Pulmonary artery endothelial cell (primary cell): ENCODE measurements around the gene B4GALT1. TPM values are rescaled to one million over a fixed set of nuclear protein-coding genes. Genes with fewer than 3 reads are reported as not detected.

Experiments used
- DNase-seq: peaks from one replicate; pipeline ENCODE4 v3.0.0-alpha.2; 2011; ENCODE audit warnings: low read depth, low spot score
- total RNA-seq: library from RNA; depleted of rRNA; stranded (reverse); fragments of >200 nt; gene quantifications from 2 replicates; pipeline ENCODE4 v1.2.3, GENCODE V29; 2014

Gene B4GALT1, protein sequence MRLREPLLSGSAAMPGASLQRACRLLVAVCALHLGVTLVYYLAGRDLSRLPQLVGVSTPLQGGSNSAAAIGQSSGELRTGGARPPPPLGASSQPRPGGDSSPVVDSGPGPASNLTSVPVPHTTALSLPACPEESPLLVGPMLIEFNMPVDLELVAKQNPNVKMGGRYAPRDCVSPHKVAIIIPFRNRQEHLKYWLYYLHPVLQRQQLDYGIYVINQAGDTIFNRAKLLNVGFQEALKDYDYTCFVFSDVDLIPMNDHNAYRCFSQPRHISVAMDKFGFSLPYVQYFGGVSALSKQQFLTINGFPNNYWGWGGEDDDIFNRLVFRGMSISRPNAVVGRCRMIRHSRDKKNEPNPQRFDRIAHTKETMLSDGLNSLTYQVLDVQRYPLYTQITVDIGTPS
- 15.5 and 19.2 TPM in 2 replicates for total RNA-seq

DNA sequence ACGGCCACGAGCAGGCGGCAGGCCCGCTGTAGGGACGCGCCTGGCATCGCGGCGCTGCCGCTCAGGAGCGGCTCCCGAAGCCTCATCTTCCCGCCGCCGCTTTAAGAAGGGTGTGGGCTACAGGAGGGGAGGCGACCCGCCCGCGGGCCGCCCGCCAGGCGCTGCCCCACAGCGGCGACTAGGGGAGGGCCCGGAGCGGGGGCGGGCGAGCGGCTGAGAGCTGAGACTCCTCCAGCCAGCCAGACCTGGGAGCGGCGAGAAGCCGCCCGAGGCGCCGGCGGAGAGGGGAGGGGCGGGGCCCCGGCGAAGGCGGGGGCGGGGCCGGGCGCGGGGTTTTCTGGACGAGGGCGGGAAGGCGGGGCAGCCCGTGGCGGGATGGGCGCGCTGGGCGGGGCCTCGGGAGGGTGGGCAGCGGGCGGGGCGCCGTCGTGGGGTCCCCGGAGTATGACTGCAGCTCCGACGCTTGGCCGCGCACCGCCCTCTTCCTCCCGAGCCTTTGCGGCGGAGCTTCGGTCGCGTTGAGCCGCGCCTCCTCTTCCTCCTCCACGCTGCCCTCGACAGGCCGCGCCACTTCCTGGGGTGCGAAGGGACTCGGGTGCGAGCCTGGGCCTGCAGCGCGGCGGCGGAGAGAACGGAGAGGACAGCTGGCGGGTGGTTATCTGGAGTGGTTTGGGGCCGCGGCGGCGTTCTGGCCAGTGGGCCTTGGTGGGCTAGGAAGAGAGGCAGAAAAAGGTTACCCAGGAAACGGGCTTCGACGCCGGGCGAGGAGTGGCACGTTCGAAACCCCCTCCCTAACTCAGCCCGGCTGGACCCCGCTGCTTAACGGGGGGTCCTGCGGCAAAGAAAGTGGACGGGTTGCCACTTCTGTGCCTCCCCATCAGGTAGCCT lies at the start of gene B4GALT1:
Gene B4GALT1 (minus strand): TSS at position 253 of the 888 bp plus-strand sequence. CDS start 167 bp downstream, at position 86.
- DNase-seq, result peak; percentile 69

DNA sequence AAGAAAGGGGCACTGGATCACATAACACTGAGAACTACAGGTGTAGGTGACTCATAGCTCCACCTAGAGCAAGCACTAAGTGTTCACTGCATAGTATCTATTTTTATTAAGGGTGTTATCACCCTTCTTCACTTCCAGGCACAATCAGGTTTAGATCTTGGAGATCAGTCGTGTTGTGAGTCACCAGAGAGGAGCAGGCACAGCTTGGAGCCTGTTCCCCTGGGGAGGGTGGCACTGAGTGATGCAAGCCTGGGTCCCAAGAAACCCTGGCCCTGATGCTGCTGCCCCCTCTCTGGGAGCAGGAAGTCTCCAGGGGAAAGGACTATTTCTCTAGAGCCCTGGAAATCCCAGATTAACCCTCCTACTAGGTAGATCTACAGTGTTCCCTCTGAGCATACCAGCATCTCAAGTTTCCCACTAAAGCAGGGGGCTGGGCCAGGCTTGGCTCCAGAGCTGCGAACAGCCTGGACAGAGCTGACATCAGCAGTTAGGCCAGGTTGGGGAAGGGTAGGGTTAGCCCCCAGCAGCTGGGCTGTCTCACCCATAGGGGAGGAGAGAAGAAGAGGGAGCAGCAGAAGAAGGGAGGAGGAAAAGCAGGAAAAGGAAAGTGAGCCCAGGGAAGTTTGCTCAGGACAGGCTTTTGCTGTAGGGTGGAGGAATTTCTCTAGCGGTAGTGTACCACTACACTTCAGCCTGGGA lies 44.7 kb upstream of the B4GALT1 start:
- DNase-seq, result no peak

DNA sequence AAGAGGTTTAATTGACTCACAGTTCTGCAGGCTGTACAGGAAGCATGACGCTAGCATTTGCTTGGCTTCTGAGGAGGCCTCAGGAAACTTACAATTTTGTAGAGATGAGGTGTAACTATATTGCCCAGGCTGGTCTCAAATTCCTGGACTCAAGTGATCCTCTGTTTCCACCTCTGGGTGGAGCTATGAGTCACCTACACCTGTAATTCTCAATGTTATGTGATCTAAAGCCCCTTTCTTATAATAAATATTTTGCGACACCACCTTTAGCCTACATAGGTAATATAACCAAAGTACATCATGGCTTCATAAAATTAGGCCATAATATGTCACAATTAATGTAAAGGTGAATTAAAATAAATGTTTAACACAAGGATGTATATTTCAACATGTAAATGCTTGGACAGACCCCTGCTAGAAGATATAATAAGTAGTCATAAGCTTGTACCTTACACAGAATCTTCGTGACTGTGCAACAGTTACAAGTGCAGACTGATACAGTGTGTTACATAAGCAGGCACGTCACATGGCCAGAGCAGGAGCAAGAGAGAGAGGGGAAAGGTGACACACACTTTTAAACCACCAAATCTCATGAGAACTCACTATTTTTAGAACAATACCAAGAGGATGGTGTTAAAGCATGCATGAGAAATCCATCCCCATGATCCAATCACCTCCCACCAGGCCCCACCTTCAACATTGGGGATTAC lies 43.0 kb upstream of the B4GALT1 start:
- no peak for DNase-seq

- no peak for DNase-seq
These were observed 42.3 kb upstream of the B4GALT1 start for GRCh38 chr9:33209394-33209793.

DNA sequence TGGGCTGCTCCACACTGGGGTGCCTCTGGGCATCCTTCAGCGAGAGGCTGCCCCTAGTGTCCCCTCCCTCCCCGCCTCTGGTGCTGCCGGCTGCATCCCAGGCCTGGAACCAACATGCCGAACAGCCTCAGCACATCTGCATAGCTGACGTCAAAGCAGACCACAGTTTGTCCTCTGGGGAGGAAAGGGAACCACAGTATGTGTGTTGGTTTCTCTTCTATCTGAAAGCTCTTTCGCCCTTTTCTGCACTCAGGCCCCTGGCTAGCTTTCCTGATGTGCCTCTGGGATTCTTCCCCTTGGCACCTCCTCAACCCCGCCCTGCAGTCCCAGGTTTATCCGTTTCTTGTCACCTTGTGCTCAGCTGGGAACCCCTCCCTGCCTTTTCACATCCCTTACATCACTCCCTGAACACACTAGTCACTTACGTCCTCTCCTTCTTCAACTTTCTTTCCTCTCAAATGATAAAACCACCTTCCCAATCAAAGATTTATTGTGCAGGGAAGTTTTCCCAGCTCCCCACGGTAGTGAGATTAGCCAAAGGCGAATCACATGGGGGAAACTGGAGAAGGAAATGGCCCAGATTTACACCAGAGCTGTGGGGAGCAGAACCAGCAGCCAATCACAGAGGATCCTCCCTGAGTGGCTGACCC lies 35.5 kb upstream of the B4GALT1 start:
- no peak for DNase-seq

GRCh38 chr9:33202018-33202417 lies 34.9 kb upstream of the B4GALT1 start:
- no peak for DNase-seq

GRCh38 chr9:33198165-33198564 lies 31.0 kb upstream of the B4GALT1 start:
- no peak for DNase-seq

- no peak for DNase-seq
These were observed 30.4 kb upstream of the B4GALT1 start for GRCh38 chr9:33197279-33198152.

GRCh38 chr9:33196736-33197135 lies 29.6 kb upstream of the B4GALT1 start:
- no peak for DNase-seq

DNA sequence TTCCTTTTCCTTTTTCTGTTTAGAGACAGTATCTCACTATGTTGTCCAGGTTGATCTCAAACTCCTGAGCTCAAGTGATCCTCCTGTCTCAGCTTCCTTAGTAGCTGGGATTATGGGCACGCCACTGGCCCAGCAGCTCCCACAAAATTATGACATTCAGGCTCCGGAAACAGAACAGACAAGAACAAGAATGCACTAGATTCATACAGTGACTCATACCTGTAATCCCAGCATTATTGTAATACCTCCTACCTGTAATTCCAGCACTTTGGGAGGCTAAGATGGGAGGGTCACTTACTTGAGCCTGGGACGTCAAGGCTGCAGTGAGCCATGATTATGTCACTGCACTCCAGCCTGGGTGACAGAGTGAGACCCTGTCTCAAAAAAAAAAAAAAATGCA lies 26.7 kb upstream of the B4GALT1 start:
- no peak for DNase-seq

GRCh38 chr9:33192493-33193255 lies 25.5 kb upstream of the B4GALT1 start:
- DNase-seq, result no peak

DNA sequence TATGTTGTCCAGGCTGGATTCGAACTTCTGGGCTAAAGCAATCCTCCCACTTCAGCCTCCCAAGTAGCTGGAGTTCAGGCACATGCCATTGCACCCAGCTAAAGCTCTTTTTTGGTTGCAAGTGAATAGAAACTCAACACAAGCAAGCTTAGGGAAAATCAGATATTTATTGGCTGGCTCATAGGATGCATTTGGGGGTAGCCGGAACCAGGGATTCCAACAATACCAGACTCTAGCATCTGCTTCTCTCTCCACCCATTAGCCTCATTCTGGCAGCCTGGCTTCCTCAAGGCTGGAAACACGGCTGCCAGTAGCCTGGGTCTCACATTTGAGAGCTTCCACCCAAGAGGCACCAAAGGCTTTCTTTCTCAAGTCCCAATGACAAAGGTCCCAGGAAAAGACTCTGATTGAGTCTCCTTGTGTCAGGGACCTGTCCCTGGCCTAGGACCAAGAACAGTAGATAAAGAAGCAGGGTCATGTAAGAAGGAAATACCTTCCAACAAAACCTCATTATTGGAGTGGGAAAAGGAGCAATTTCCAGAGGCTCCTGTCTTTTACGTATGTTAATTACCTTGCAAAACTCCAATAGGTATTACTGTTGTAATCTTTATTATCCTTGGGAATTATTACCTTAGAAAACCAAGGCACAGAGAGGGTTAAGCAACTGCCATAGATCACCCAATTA lies 23.0 kb upstream of the B4GALT1 start:
- DNase-seq, result no peak

GRCh38 chr9:33189331-33189791 lies 22.2 kb upstream of the B4GALT1 start:
- no peak for DNase-seq

GRCh38 chr9:33188711-33189110 lies 21.6 kb upstream of the B4GALT1 start:
- DNase-seq, result no peak

- no peak for DNase-seq
These were observed 20.5 kb upstream of the B4GALT1 start for GRCh38 chr9:33187519-33188218.

GRCh38 chr9:33186457-33187168 lies 19.5 kb upstream of the B4GALT1 start:
- DNase-seq, result no peak

DNA sequence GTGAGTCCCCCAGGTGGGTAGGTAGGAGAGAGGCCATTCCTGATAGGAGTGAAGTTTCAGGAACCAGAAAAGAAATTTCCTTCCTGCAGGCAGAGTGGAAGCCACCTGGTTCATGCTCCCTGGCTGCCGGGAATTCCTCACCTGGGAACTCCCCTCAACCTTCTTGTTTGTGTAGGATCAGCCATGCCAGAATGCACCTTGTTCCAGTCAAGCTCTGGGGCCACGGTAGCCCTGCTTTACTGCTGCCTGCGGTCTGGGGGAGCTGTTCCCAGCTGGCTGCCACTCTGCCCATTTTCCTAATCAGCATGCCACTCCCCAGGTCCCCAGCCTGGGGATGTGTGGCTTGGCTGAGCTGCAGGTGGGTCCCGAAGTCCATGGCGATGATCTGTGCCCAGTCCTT lies 18.7 kb upstream of the B4GALT1 start:
- no peak for DNase-seq
